Fibroblast of skin of scalp (primary cell): ENCODE results near the gene GAPDH.
"Not testable (repeated sequence)": the region's sequence is repeated elsewhere in the genome, so short reads cannot be mapped to it uniquely, and the experiment has no call there.

Source experiments
- DNase-seq: peaks from one replicate; pipeline ENCODE4 v3.0.0-alpha.2; 2013

Gene GAPDH

DNA sequence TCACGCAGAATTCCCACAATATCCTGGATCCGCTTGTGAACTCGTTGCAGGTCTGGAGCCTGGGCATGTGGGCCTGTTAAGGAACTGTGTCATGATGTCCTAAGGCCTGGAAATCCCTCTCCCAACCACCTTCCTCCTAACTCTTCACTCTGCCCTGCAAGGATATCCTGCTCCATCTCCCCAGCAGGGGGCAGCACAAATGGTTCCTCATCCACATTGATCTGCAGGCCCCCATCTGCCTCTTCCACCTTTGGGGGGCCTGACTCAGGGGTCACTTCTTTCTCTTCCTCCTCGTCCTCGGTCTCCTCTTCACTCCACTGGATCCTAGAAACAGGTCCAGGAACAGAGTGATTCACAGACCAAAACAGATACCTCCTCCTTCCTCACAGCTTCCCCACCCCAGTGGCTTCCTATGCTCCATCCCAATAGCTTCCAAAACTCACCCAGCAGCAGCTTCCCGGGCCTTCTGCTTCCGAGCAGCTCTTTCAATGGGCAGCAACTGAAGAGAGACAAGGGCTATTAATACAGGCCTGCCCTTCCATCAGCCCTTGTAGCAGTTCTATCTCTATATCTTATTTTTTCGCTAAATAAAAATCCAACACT is 29.2 kb downstream of the GAPDH start:
- peak; percentile 45 for DNase-seq

DNA sequence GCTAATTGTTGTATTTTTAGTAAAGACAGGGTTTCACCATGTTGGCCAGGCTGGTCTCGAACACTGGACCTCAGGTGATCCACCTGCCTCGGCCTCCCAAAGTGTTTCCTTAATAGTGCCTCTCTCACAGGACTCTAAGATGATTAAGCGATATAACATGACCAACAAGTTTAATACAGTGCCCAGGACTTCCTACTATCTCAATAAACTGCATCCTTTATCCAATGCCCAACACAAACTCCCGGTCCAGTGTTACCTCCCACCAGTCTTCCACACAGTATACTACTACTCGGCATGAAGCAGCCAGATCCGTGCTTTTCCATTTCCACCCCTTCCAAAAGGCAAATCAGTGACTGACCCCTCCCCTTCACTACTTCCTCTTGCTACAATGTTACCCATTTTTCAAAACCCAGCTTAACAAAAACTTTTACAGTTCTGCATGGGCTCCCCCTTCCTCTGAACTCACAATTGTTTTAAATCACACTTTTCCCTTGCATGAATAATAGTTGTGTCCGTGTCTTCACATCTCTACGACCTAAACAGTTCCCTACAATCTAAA is 32.9 kb downstream of the GAPDH start:
- no peak for DNase-seq

DNA sequence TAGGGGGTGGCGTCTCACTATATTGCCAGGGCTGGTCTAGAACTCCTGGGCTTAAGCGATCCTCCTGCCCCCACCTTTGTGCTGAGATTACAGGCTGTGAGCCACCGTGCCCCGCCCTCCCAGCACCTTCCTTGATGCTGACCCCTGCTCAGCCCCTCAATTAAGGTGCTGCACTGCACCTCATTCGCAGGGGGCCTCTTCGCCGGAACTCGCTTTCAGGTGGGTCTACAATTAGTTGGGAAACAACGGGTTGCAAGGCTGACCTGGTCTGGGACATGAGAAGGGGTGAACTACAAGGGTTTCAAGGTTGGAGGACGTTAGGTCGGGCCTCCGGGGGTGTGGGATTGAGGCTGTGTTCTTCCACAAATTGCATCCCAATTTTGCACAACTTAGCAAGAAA is 35.0 kb downstream of the GAPDH start:
- DNase-seq, result no peak

DNA sequence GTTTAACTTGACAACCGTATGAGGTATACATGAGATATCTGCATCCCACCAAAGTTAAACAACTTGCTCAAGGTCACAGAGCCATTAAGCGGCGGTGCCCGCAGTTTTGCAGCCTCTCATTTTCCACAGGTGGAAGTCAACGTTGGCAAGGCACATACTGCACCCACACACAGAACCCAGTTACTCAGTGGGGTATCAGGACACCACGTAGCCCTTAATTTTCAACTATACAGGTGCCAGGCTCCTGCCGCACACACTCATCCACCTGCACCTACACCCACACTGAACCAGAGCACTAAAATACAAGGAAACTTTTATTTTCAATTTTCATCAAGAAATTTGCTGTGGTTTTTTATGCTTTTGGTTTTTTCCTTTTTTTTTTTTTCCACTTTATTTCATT is 35.5 kb downstream of the GAPDH start:
- no peak for DNase-seq

DNA sequence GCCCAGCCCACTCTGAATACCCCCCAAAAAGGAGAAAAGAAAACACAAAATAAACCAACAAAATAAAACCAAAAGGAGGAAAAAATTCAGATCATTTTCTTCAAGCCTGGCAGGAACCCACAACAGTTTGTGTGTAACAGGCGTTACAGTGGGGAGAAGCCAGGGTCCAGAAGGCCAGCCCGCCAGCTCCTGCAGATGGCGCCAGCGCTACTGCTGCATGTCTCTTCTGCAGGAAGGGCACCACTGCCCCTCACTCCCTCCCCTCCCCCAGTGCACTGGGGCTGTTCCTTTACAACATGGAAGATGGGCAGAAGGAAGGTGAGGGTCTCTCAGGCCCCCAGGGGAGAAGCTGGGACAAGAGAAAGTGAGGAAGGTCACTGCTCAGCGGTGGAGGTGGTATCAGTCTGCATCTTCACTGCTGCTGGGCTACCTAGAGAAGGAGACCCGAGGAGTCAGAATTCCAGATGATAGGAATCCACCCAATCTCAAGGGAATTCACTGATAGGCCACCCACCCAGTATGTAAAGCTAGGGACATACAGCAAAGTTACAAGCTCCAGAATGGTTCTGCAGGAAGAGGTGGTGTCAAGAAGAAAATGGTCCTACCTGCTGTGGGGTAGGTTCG is 36.1 kb downstream of the GAPDH start:
- DNase-seq, result peak; percentile 43

DNA sequence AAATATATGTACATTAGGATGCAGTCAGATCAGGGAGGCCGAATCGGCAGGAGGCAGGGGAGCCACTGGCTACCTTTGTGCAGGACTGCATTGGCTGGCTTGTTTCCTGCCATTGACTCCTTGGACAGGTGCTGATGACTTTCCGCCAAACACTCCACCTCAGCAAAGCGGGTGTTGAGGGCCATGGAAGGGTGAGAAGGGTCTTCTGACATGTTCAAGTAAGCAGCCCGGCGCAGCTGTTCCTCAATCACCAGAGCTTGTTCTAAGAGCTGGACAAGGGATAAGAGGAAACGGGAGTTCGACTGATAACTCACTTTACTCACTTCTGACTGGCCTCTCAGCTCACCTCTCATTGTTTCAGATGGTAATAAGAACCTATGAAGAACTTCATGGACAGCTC is 38.7 kb downstream of the GAPDH start:
- DNase-seq, result no peak

DNA sequence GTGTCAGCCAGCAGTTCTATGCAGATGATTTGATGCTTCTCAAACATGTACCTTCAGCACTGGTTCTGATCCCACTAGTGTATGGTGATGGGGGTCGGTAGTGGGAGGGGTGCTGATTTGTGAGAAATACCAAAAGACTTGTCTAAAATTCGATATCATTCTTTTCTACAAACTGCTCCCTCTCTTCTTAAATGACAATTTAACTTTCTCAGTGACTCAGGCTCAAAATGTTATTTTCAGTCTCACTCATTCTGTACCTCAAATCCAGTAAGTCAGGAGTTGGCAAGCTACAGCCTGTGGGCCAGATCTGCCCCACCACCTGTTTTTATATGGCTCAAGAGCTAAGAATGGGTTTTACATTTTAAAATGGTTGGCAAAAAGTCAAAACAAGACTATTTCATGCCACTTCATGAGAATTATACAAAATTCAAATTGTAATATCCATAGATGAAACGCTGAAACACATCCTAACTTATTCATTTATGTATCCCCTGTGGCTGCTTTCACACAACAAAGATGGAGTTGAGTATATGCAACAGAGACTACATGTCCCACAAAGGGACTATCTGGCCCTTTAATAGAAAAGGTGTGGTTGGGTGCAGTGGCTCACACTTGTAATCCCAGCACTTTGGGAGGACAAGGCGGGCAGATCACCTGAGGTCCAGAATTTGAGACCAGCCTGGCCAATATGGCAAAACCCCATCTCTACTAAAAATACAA is 40.4 kb downstream of the GAPDH start:
- no peak for DNase-seq

DNA sequence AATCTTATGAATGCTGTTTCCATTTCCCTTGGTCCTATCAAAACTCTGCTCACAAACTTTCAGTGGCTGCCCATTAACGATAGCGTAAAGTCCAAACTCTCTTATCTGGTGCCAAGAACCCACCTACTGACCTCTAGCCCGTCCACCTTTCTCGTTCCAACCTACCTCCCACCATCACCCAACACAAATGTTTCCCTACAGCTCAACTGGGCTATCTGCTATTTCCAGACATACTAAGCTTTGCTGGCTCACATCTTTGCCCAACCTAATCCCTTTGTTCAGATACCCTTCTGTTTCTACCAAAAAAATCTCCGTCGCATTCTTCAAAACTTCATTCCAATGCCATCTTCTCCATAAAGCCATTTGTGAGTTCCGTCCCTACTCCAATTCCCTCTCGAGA is 41.3 kb downstream of the GAPDH start:
- no peak for DNase-seq

DNA sequence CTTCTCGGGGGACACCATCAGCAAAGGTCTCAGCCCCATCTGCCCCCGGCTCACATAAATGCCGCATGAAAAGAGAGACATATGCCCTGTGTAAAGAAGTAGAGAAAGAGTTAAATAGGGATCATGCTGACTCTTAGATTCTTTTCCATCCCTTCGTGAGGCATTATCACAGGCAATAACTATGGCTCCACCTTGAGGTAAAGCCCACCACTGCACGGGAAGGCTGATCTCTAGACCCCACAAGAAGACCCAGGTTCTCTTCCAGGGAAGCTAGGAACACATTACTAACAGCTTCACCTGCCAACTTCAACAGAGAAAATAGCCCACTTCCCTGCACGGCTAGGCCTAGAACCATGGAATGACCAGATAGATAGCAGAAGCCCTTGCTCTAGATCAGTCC is 47.9 kb downstream of the GAPDH start:
- DNase-seq, result no peak

DNA sequence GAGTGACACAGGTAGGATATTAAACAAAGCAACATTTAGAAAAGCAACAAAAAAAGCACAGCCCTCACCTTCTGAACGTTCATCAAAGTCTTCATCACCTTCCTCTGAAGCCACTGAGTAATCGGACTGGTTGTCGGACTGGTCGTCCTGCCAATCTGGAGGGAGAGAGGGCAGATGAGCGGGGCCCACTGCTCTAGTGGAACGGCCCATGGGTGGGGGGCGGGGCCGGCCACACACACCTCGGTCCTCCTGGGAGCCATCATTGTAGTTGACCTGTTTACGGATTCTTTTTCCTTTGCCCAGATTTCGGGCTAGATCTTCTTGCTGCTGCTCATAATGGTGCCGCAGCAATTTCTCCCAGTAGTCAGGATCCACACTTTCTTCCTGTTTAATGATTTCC is 48.6 kb downstream of the GAPDH start:
- no peak for DNase-seq

DNA sequence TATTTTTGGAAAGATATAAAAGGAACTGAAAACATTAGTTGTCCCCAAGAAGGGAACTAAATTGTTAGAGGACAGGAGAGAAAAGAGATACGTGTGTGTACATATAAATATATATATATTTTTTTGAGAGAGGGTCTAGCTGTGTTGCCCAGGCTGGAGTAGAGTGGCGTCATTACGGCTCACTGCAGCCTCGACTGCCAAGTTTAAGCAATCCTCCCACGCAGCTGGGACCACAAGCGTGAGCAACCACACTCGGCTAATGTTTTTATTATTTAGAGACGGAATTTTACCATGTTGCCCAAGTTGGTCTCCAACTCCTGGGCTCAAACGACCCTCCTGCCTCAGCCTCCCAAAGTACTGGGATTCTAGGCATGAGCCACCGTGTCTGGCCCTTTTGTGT is 50.0 kb downstream of the GAPDH start:
- no peak for DNase-seq

DNA sequence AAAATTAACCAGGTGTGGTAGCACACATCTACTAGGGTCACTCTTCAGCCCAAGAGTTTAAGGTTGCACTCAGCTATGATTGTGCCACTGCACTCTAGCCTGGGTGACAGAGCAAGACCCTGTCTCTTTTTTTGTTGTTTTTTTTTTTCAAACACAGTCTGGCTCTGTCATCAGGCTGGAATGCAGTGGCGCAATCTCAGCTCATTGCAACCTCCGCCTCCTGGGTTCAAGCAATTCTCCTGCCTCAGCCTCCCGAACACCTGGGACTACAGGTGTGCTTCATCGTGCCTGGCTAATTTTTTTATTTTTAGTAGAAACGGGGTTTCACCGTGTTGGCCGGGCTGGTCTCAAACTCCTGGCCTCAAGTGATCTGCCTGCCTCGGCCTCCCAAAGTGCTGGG is 52.3 kb downstream of the GAPDH start:
- DNase-seq, result not testable (repeated sequence)
